K562 (cell line): Measurements from ENCODE around the gene PNMA5. TPM values are rescaled to one million over a fixed set of nuclear protein-coding genes. Genes with fewer than 3 reads are reported as not detected.

Source experiments
- ARID2 ChIP-seq: fragments of 450-650 bp; IDR thresholded peaks from 2 replicates; pipeline ENCODE4 v1.6.1; 2017; ENCODE audit warnings: antibody characterized with exemption, mild to moderate bottlenecking
- CBFA2T2 ChIP-seq: fragments of 450-650 bp; conservative IDR thresholded peaks from 2 replicates; pipeline ENCODE4 v1.6.1; 2017; ENCODE audit warnings: mild to moderate bottlenecking
- CHD2 ChIP-seq: IDR thresholded peaks from 2 replicates; pipeline ENCODE4 v1.6.1; 2011; ENCODE audit warnings: low read depth, low read length
- CTBP1 ChIP-seq: fragments of 450-650 bp; IDR thresholded peaks from 2 replicates; pipeline ENCODE4 v1.6.1; 2016; ENCODE audit warnings: borderline replicate concordance
- ESRRA ChIP-seq: fragments of 450-650 bp; IDR thresholded peaks from 2 replicates; pipeline ENCODE4 v1.6.1; 2014; ENCODE audit warnings: low read depth, mild to moderate bottlenecking, moderate library complexity, borderline replicate concordance
- MGA ChIP-seq: fragments of 450-650 bp; IDR thresholded peaks from 2 replicates; pipeline ENCODE4 v1.6.1; 2016; ENCODE audit warnings: mild to moderate bottlenecking, moderate library complexity
- RBM25 ChIP-seq: fragments of 200-400 bp; formaldehyde crosslinking; IDR thresholded peaks from 2 replicates; pipeline ENCODE4 v1.6.1; 2018; ENCODE audit warnings: low read length, low read depth, moderate library complexity; ENCODE audit not compliant: severe bottlenecking
- YY1 ChIP-seq, 3 experiments: IDR thresholded peaks; 2 replicates each; pipeline ENCODE4 v1.6.1; 2011; ENCODE audit warnings: low read length in 2 of 3, mild to moderate bottlenecking in 2 of 3, moderate library complexity in 2 of 3, borderline replicate concordance in 1 of 3, control low read depth in 1 of 3, low read depth in 1 of 3; ENCODE audit not compliant: insufficient read depth in 3 of 3, insufficient replicate concordance in 2 of 3, control insufficient read depth in 1 of 3, insufficient read length in 1 of 3; ENCODE audit errors: extremely low read depth in 1 of 3
- ZBTB11 ChIP-seq, 3 experiments: fragments of 200-800 bp in 1 of 3; fragments of 250-450 bp in 1 of 3; fragments of 450-650 bp in 1 of 3; sonication (Bioruptor Pico) in 1 of 3; sonication (Bioruptor generic) in 1 of 3; formaldehyde crosslinking in 1 of 3; IDR thresholded peaks; 2 replicates each; pipeline versions ENCODE4 v1.6.1 to v1.8.0; 2016 to 2022; ENCODE audit warnings: mild to moderate bottlenecking in 2 of 3, missing genetic modification characterization in 2 of 3, missing compliant biosample characterization in 1 of 3, moderate library complexity in 1 of 3
- ZNF140 ChIP-seq: fragments of 250-450 bp; sonication (Bioruptor Pico); IDR thresholded peaks from 2 replicates; pipeline ENCODE4 v1.8.0; 2021; ENCODE audit warnings: moderate library complexity, mild to moderate bottlenecking, inconsistent platforms
- ZNF785 ChIP-seq: fragments of 250-450 bp; sonication (Bioruptor Pico); IDR thresholded peaks from 2 replicates; pipeline ENCODE4 v1.4.0; 2020; ENCODE audit warnings: mild to moderate bottlenecking
- polyA plus RNA-seq, 8 experiments: library from polyadenylated mRNA; depleted of rRNA in 4 of 8; stranded (reverse) in 5 of 8; unstranded in 3 of 8; fragments of >200 nt; fragmentation: Nextera tagmentation in 2 of 8; fragmentation: Illumina TruSeq in 1 of 8; extraction: Ambion mirVana in 2 of 8; extraction: Trizol in 1 of 8; gene quantifications; 2 replicates each; pipeline versions ENCODE4 v1.2.1 to v1.2.3, GENCODE V29; 2011 to 2014; ENCODE audit warnings: inconsistent platforms in 1 of 8, missing spikeins in 1 of 8
- total RNA-seq, 7 experiments: library from RNA; depleted of rRNA in 6 of 7; stranded (reverse); fragments of >200 nt in 6 of 7; fragmentation: Illumina TruSeq in 2 of 7; extraction: Trizol in 2 of 7; gene quantifications; 2 replicates each; pipeline versions ENCODE4 v1.2.1 to v1.2.3, GENCODE V29; 2011 to 2021; ENCODE audit warnings: low replicate concordance in 1 of 7

Gene PNMA5
- total and polyA plus RNA-seq, 9 of the 15 experiments (the other 6 are each of a cell fraction or from before 2014, with no cell fraction given): 0.03 to 0.20 (median 0.07) TPM; not detected in 3

- peak; percentile 31; the same call in 1 of the 2 replicates for TF ChIP-seq MGA
- TF ChIP-seq ZNF785 (CRISPR knock-in tag): no peak
- TF ChIP-seq ZBTB11 (CRISPR knock-in tag; IDR thresholded peaks at IDR 0.05): no peak; a peak in 1 of 6 replicates
- no peak for TF ChIP-seq CHD2
- peak; percentile 42; the same call in 1 of the 2 replicates for TF ChIP-seq ESRRA
- peak in 1 of 3 experiments; percentile 28 for TF ChIP-seq YY1 (IDR thresholded peaks at IDR 0.05; ENCODE audit: borderline replicate concordance in 1 of 3, control insufficient read depth in 1 of 3, extremely low read depth in 1 of 3, insufficient read depth in 3 of 3, insufficient read length in 1 of 3, insufficient replicate concordance in 2 of 3, low read depth in 1 of 3, low read length in 2 of 3)
- TF ChIP-seq CBFA2T2: no peak
- no peak for TF ChIP-seq ZNF140
- peak; percentile 35; the same call in 1 of the 2 replicates for TF ChIP-seq CTBP1
- no peak for TF ChIP-seq RBM25
- peak; percentile 76 for TF ChIP-seq ARID2
Observed at GRCh38 chrX:153032397-153033118, 38.6 kb upstream of the PNMA5 start (continued).
